Stimulated activated CD4-positive, alpha-beta T cell treated with anti-CD3 and anti-CD28 coated beads, Interleukin-4, amount 100 ng/mL, for 48 hours (primary cell): Measurements from ENCODE around the gene SAMHD1.
"Not testable (repeated sequence)": the region's sequence is repeated elsewhere in the genome, so short reads cannot be mapped to it uniquely, and the experiment has no call there.

Source experiments
- DNase-seq, 2 donors: peaks; one replicate each; pipeline ENCODE4 v3.0.0-alpha.2; 2020; ENCODE audit warnings: low read depth in 2 of 2

The SAMHD1 gene

GRCh38 chr20:36951198-36951978 is at the start of gene SAMHD1:
TSS of gene SAMHD1 (minus strand) at chr20:36951708. CDS start at chr20:36951643, 65 bp downstream.
- DNase-seq, result peak; percentile 80 to 91

GRCh38 chr20:37000171-37000570 is 48.7 kb upstream of the SAMHD1 start:
- DNase-seq, result not testable (repeated sequence)

- DNase-seq, result no peak
Measured at GRCh38 chr20:36998652-36999051, 47.1 kb upstream of the SAMHD1 start.

- no peak for DNase-seq
Measured at GRCh38 chr20:36997121-36997520, 45.6 kb upstream of the SAMHD1 start.

GRCh38 chr20:36994221-36994620 is 42.7 kb upstream of the SAMHD1 start:
- not testable (repeated sequence) for DNase-seq

- DNase-seq, result no peak
Measured at GRCh38 chr20:36992802-36993334, 41.4 kb upstream of the SAMHD1 start.

- no peak for DNase-seq
Measured at GRCh38 chr20:36991703-36992102, 40.2 kb upstream of the SAMHD1 start.

- DNase-seq, result no peak
Measured at GRCh38 chr20:36989797-36990196, 38.3 kb upstream of the SAMHD1 start.

GRCh38 chr20:36988494-36988966 is 37.0 kb upstream of the SAMHD1 start:
- no peak for DNase-seq

GRCh38 chr20:36984257-36984638 is 32.7 kb upstream of the SAMHD1 start:
- DNase-seq, result no peak

GRCh38 chr20:36975099-36975818 is 23.8 kb upstream of the SAMHD1 start:
- DNase-seq, result no peak

GRCh38 chr20:36974660-36975059 is 23.2 kb upstream of the SAMHD1 start:
- no peak for DNase-seq

GRCh38 chr20:36971103-36971502 is 19.6 kb upstream of the SAMHD1 start:
- DNase-seq, result no peak

- no peak for DNase-seq
Measured at GRCh38 chr20:36969478-36970186, 18.1 kb upstream of the SAMHD1 start.

- no peak for DNase-seq
Measured at GRCh38 chr20:36969051-36969450, 17.5 kb upstream of the SAMHD1 start.

- DNase-seq, result no peak
Measured at GRCh38 chr20:36967636-36968035, 16.1 kb upstream of the SAMHD1 start.

- not testable (repeated sequence) for DNase-seq
Measured at GRCh38 chr20:36966965-36967364, 15.5 kb upstream of the SAMHD1 start.

- not testable (repeated sequence) for DNase-seq
Measured at GRCh38 chr20:36962354-36962941, 10.9 kb upstream of the SAMHD1 start.

GRCh38 chr20:36959242-36959641 is 7.7 kb upstream of the SAMHD1 start:
- no peak for DNase-seq

GRCh38 chr20:36957875-36958667 is 6.6 kb upstream of the SAMHD1 start:
- DNase-seq, result no peak

- DNase-seq, result no peak
Measured at GRCh38 chr20:36956674-36957073, 5.2 kb upstream of the SAMHD1 start.
